ENCODE results near the gene HOXB3. TPM values are rescaled to one million over a fixed set of nuclear protein-coding genes. Genes with fewer than 3 reads are reported as not detected.

HOXB3 gene
- total and polyA plus RNA-seq, 2 of the 4 experiments (the other 2 are of a cell fraction): 6.3 to 59.6 TPM

- POLR2A ChIA-PET (ENCODE audit: unreplicated experiment): no interaction called here
- H3K27ac ChIP-seq (ENCODE audit: insufficient read depth, low read length): peak overlapping the region; percentile 93
Observed at GRCh38 chr17:48558831-48559121, 31.3 kb downstream of the HOXB3 start.

More at GRCh38 chr17:48558831-48559121, 31.3 kb downstream of the HOXB3 start:
- peaks cover 0 to 12% of the 10 kb centered on the region in 2 experiments; a peak in 2 of 4 replicates for H3K79me1 ChIP-seq (ENCODE audit: low read depth in 1 of 2, low read length in 2 of 2)
- H4K20me1 ChIP-seq (ENCODE audit: insufficient read depth, low read length): peaks cover 21% of the 10 kb centered on the region
- peak overlapping the region; percentile 99 for H3K23ac ChIP-seq (ENCODE audit: low read depth, low read length)
- H2AFZ ChIP-seq (replicated peaks; ENCODE audit: low read length, poor library complexity): no peak overlapping the region
- H3K9ac ChIP-seq (ENCODE audit: low read depth, low read length): peak overlapping the region; percentile 95
- peak overlapping the region; percentile 30 for H3K4me3 ChIP-seq (ENCODE audit: insufficient read depth, low read depth, low read length)
- dilution Hi-C loops (cut with HindIII; ENCODE audit: low sequenced_read_pairs, unreplicated experiment): no loop called here
- no peaks in the 10 kb centered on the region for H3K9me3 ChIP-seq (ENCODE audit: control insufficient read depth, insufficient read depth, low read length)
- DNase-seq (no peak), ATAC-seq (ENCODE audit: low read depth) (no peak)
- intact Hi-C loops (cut with micrococcal nuclease): no loop called here
- WGBS, 2 experiments (ENCODE audit: extremely low coverage in 2 of 2, insufficient read length in 1 of 2): 0% methylated on average over 1 of the region's 2 CpGs; no CpG with 5 or more reads in 1 of the 2 experiments
- no TSS peak for BruUV-seq (replicated peaks)
- peak overlapping the region; percentile 91 for H3K56ac ChIP-seq (ENCODE audit: extremely low read depth, insufficient read depth, low read length)
- peak overlapping the region; percentile 91 for H2AK9ac ChIP-seq (replicated peaks; ENCODE audit: low read depth, low read length, poor library complexity)
- peak overlapping the region; percentile 92 for H3K4me2 ChIP-seq (ENCODE audit: low read depth, low read length)
- peak overlapping the region; percentile 95 for H4K5ac ChIP-seq (ENCODE audit: low read depth, low read length)
- CTCF ChIA-PET: no interaction called here
- peaks cover 68% of the 10 kb centered on the region for H3K4me1 ChIP-seq (ENCODE audit: control insufficient read depth, insufficient read depth, low read length)
- H3K9me1 ChIP-seq (ENCODE audit: insufficient read depth, low read length): peaks cover 4% of the 10 kb centered on the region
- in situ Hi-C loops (cut with MboI; ENCODE audit: low sequenced_read_pairs): no loop called here
- H2BK120ac ChIP-seq (ENCODE audit: low read depth, low read length): peak overlapping the region; percentile 87
- peaks cover 32% of the 10 kb centered on the region; the same call in 1 of the 2 replicates for H3K36me3 ChIP-seq (ENCODE audit: control insufficient read depth, insufficient read depth, low read length)
- H4K8ac ChIP-seq (ENCODE audit: low read depth in 2 of 2, low read length in 2 of 2): peak overlapping the region; percentile 62 to 74
- H3K14ac ChIP-seq (replicated peaks; ENCODE audit: low read depth, low read length): peak overlapping the region; percentile 98
- peak overlapping the region; percentile 95 for H2BK5ac ChIP-seq (ENCODE audit: low read depth, low read length, poor library complexity, severe bottlenecking)
- H3K4ac ChIP-seq (ENCODE audit: low read depth, low read length): peak overlapping the region; percentile 98
- H2AK5ac ChIP-seq (ENCODE audit: low read depth, low read length): peak overlapping the region; percentile 81; the same call in 1 of the 2 replicates
- H3K18ac ChIP-seq (ENCODE audit: low read depth, low read length): peak overlapping the region; percentile 89
- H4K91ac ChIP-seq (ENCODE audit: insufficient read depth, low read depth, low read length): peak overlapping the region; percentile 68
- H2BK20ac ChIP-seq (ENCODE audit: low read depth, low read length): peak overlapping the region; percentile 73; the same call in 1 of the 2 replicates
- peak overlapping the region; percentile 33; the same call in 1 of the 3 replicates for H2BK15ac ChIP-seq (ENCODE audit: low read depth, low read length)
- H3K27me3 ChIP-seq (ENCODE audit: control insufficient read depth, insufficient read depth, low read length): no peaks in the 10 kb centered on the region
- TF ChIP-seq USF2 (IDR thresholded peaks at IDR 0.05; ENCODE audit: low read depth, low read length) (no peak), RFX5 (IDR thresholded peaks at IDR 0.05; ENCODE audit: low read depth, low read length) (no peak), ELK1 (IDR thresholded peaks at IDR 0.05; ENCODE audit: borderline replicate concordance, low read depth, low read length) (no peak), NFE2L2 (IDR thresholded peaks at IDR 0.05; ENCODE audit: low read depth, low read length) (no peak), SMC3 (IDR thresholded peaks at IDR 0.05; ENCODE audit: low read depth, low read length) (no peak), POLR2A (IDR thresholded peaks at IDR 0.05; ENCODE audit: low read depth, low read length) (no peak), RAD21 (IDR thresholded peaks at IDR 0.05; ENCODE audit: low read length) (no peak), FOS (IDR thresholded peaks at IDR 0.05; ENCODE audit: low read depth, low read length) (no peak)
